Loucy (cell line): ENCODE results near the gene MCM10.

Experiments
- H2AFZ ChIP-seq: fragments of 200-600 bp; sonication (generic); 2 replicates; pipeline ENCODE4 v1.6.0; 2016; ENCODE audit warnings: antibody characterized with exemption, mild to moderate bottlenecking, low read length, moderate library complexity
- H3F3A ChIP-seq: fragments of 200-600 bp; 2 replicates; pipeline ENCODE4 v1.6.0; 2016; ENCODE audit warnings: antibody characterized with exemption, low read depth, mild to moderate bottlenecking
- H3K27me3 ChIP-seq: fragments of 200-600 bp; sonication (generic); 2 replicates; pipeline ENCODE4 v1.6.1; 2014; ENCODE audit warnings: low read length, mild to moderate bottlenecking; ENCODE audit not compliant: insufficient read depth, poor library complexity, severe bottlenecking
- H3K36me3 ChIP-seq: fragments of 200-600 bp; sonication (generic); 2 replicates; pipeline ENCODE4 v1.6.1; 2016; ENCODE audit warnings: low read length; ENCODE audit not compliant: insufficient read depth
- H3K4me1 ChIP-seq: fragments of 200-600 bp; sonication (generic); 2 replicates; pipeline ENCODE4 v1.5.1; 2014; ENCODE audit warnings: low read length, mild to moderate bottlenecking; ENCODE audit not compliant: insufficient read depth, poor library complexity, severe bottlenecking
- H3K4me2 ChIP-seq: fragments of 200-600 bp; sonication (generic); 2 replicates; pipeline ENCODE4 v1.6.0; 2014; ENCODE audit warnings: antibody characterized with exemption, low read length, low read depth, mild to moderate bottlenecking; ENCODE audit not compliant: poor library complexity, severe bottlenecking
- H3K4me3 ChIP-seq: fragments of 200-600 bp; sonication (generic); 2 replicates; pipeline ENCODE4 v1.5.1; 2014; ENCODE audit warnings: low read length, mild to moderate bottlenecking, mixed read lengths; ENCODE audit not compliant: poor library complexity, severe bottlenecking
- H3K79me2 ChIP-seq: fragments of 200-600 bp; sonication (generic); 2 replicates; pipeline ENCODE4 v1.6.1; 2014; ENCODE audit warnings: low read length; ENCODE audit not compliant: insufficient read depth
- H3K9ac ChIP-seq: fragments of 200-600 bp; sonication (generic); 2 replicates; pipeline ENCODE4 v1.6.0; 2014; ENCODE audit warnings: mild to moderate bottlenecking, low read depth, low read length, moderate library complexity; ENCODE audit not compliant: poor library complexity, severe bottlenecking
- H3K9me2 ChIP-seq: fragments of 200-600 bp; sonication (generic); replicated peaks from 2 replicates; pipeline ENCODE4 v1.6.1; 2016; ENCODE audit warnings: low read depth, low read length, mixed read lengths
- H3K9me3 ChIP-seq: fragments of 200-600 bp; sonication (generic); 2 replicates; pipeline ENCODE4 v1.6.1; 2014; ENCODE audit warnings: mild to moderate bottlenecking, antibody characterized with exemption, low read length, low read depth; ENCODE audit not compliant: insufficient read depth
- H4K20me1 ChIP-seq: fragments of 200-600 bp; sonication (generic); 2 replicates; pipeline ENCODE4 v1.6.0; 2014; ENCODE audit warnings: antibody characterized with exemption, low read length, mild to moderate bottlenecking; ENCODE audit not compliant: insufficient read depth, poor library complexity, severe bottlenecking
- CTCF ChIP-seq: fragments of 200-600 bp; sonication (generic); conservative IDR thresholded peaks from 2 replicates; pipeline ENCODE4 v1.5.1; 2014; ENCODE audit warnings: mild to moderate bottlenecking, antibody characterized with exemption, low read length
- EZH2phosphoT487 ChIP-seq: fragments of 200-600 bp; IDR thresholded peaks from 2 replicates; pipeline ENCODE4 v1.6.1; 2018; ENCODE audit warnings: antibody characterized with exemption, mild to moderate bottlenecking, moderate library complexity, borderline replicate concordance

MCM10 gene

GRCh38 chr10:13158401-13158800, 3.0 kb upstream of the MCM10 start:
- no peak overlapping the region for H2AFZ ChIP-seq
- TF ChIP-seq CTCF: no peak
- no peak for TF ChIP-seq EZH2phosphoT487
- no peaks in the 10 kb centered on the region for H3K9me2 ChIP-seq
- no peaks in the 10 kb centered on the region for H3K27me3 ChIP-seq
- peaks cover 5% of the 10 kb centered on the region for H4K20me1 ChIP-seq
- H3K79me2 ChIP-seq: peaks cover 20% of the 10 kb centered on the region
- H3K4me2 ChIP-seq: no peak overlapping the region
- H3K36me3 ChIP-seq: no peaks in the 10 kb centered on the region
- H3F3A ChIP-seq: no peaks in the 10 kb centered on the region
- no peak overlapping the region for H3K9ac ChIP-seq
- H3K4me3 ChIP-seq: no peak overlapping the region
- H3K4me1 ChIP-seq: peaks cover 18% of the 10 kb centered on the region
- no peaks in the 10 kb centered on the region for H3K9me3 ChIP-seq

- H3K79me2 ChIP-seq: peaks cover 51% of the 10 kb centered on the region
Observed at GRCh38 chr10:13161857-13162271, 506 bp downstream of the MCM10 start.

GRCh38 chr10:13163859-13164258, 2.5 kb downstream of the MCM10 start:
- Histone ChIP-seq H3K9ac (peak overlapping the region; percentile 22), H2AFZ (no peak overlapping the region), H3K36me3 (peaks cover 3% of the 10 kb centered on the region; the same call in 1 of the 2 replicates), H3K4me1 (peaks cover 40% of the 10 kb centered on the region), H3F3A (no peaks in the 10 kb centered on the region), H3K4me2 (peak overlapping the region; percentile 95), H4K20me1 (peaks cover 27% of the 10 kb centered on the region), H3K9me3 (no peaks in the 10 kb centered on the region), H3K9me2 (no peaks in the 10 kb centered on the region), H3K4me3 (peak overlapping the region; percentile 99), H3K27me3 (no peaks in the 10 kb centered on the region), H3K79me2 (peaks cover 67% of the 10 kb centered on the region)
- no peak for TF ChIP-seq EZH2phosphoT487
- TF ChIP-seq CTCF: no peak

More at GRCh38 chr10:13161857-13162271, 506 bp downstream of the MCM10 start:
- Histone ChIP-seq H3K36me3 (no peaks in the 10 kb centered on the region), H3K4me3 (peak overlapping the region; percentile 99), H2AFZ (peak overlapping the region; percentile 96), H3F3A (no peaks in the 10 kb centered on the region), H3K9ac (peak overlapping the region; percentile 88), H3K9me2 (no peaks in the 10 kb centered on the region), H4K20me1 (peaks cover 22% of the 10 kb centered on the region), H3K4me2 (peak overlapping the region; percentile 95), H3K4me1 (peaks cover 40% of the 10 kb centered on the region), H3K27me3 (no peaks in the 10 kb centered on the region), H3K9me3 (no peaks in the 10 kb centered on the region)
- TF ChIP-seq CTCF: no peak
- no peak for TF ChIP-seq EZH2phosphoT487
